Fibroblast of upper back skin (primary cell): ENCODE measurements around the gene AKT3.

Experiments
- DNase-seq: peaks from one replicate; pipeline ENCODE4 v3.0.0-alpha.2; 2013

Gene AKT3

GRCh38 chr1:243482141-243483022 is 367.7 kb downstream of the AKT3 start:
- DNase-seq: peak; percentile 71

DNA sequence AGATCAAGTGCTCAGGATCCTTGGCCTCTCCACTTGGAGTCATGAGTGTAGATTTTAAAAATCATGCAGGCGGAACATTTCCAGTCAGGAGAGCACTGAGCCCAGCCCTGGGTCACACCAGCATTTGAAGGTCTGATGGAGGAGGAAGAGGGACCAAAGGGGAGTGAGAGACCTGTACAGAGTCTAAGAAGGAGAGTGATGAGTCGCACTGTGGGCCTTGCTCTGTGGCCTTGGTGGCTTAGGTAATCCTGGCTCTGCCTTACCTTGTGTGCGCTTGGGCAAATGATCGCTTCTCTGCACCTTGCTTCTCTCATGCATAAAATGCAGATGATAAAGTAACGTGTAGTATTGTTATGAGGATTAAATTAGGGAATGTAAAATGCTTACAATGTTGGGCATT is 368.9 kb downstream of the AKT3 start:
- DNase-seq: no peak

- peak; percentile 24 for DNase-seq
These were observed 372.2 kb downstream of the AKT3 start for GRCh38 chr1:243477731-243478290.

DNA sequence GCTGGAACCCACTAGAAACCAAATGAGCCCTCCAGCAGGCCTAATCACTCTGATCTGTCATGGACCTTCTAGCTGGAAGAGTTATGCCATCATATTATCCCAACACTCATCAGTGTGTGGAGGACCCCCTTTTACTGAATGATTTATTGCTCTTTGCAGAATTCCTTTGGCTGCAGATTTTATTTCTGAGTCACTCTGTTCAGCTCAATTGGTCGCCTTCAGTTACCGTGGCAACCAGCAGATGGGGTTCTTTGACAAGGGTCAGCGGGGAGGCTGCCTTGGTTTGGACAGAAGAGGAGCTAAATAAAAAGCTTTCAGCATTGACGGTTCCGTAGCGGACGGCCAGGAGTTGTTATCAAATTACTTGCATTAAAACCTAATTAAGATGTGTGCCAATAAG is 374.1 kb downstream of the AKT3 start:
- peak; percentile 91 for DNase-seq

GRCh38 chr1:243474906-243475305 is 375.1 kb downstream of the AKT3 start:
- DNase-seq: no peak

GRCh38 chr1:243474136-243474881 is 375.7 kb downstream of the AKT3 start:
- DNase-seq: no peak

GRCh38 chr1:243473227-243474135 is 376.6 kb downstream of the AKT3 start:
- peak; percentile 29 for DNase-seq

GRCh38 chr1:243471754-243472745 is 378.0 kb downstream of the AKT3 start:
- no peak for DNase-seq

GRCh38 chr1:243471026-243471685 is 378.9 kb downstream of the AKT3 start:
- DNase-seq: peak; percentile 16

DNA sequence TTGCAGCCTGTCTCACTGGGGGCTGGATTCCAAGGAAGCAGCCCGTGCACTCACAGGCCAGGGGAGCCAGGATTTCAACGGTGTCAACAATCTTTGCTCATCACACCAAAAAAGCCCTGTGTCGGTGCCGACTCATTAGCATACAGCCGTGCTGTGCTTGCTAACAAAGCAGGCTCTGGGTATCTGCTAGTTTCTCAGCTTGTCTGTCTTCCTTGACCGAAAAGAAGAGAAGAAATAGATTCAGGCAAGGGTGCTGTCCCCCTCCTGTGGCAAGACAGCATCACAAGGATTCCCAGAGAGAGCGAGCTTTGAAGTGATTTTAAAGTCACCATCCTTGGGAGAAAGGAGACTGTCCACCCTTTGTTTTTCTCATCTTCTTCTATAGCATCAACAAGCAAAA is 379.5 kb downstream of the AKT3 start:
- peak; percentile 37 for DNase-seq

- no peak for DNase-seq
These were observed 380.5 kb downstream of the AKT3 start for GRCh38 chr1:243469497-243469896.

GRCh38 chr1:243465738-243466137 is 384.3 kb downstream of the AKT3 start:
- DNase-seq: no peak

DNA sequence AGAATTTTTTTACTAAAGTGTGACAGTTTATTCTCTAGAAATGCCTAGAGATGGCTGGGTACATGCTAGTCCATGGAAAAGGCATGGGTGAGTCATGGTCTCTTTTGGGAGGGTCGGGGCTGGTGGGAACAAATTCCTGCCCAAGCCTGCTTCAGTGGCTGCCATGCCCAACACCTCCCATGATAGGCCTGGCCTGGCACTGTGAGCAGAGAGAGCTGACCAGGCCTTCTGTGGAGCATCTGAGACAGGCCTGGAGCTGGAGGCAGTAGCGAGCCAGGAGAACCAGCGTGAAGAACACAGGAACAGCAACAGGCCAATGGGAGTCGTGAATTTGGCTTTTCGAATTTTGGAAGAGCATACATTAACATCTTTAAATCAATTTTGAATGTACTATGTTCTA is 385.0 kb downstream of the AKT3 start:
- no peak for DNase-seq

DNA sequence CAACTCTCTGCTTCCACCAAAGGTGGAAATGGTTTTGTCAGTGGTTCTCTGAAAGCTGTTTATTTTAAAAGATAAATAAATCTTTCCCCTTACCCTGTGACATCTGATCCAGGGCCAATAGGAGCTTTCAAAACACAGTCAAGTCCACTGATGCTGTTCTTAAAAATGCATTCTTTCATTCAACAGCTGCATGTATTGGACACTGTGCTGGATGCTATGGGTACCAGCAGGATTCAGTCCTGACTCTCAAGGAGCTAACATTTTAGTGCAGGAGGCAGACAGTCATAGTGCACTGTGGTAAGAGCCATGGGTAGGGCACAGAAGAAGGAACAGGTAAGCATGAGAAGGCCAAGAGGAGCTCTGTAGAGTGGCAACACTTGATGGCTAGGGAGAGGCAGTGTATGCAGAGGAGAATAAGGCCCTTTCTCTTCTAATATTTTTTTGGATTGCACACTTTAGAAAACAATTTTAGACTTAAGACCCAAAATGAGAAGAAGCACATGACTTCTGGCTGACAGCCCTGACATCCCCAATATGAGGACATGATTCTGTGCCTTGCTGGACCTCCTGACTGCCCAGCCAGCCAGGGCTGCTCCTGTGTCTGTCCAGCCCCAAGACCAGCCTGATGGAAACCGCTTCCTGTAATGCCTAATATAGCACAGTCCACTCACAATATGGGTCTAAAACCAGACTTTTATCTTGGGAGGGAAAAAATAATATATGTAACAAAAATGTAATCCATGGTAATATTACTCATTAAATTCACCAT is 386.9 kb downstream of the AKT3 start:
- no peak for DNase-seq

GRCh38 chr1:243461700-243462099 is 388.3 kb downstream of the AKT3 start:
- DNase-seq: no peak

DNA sequence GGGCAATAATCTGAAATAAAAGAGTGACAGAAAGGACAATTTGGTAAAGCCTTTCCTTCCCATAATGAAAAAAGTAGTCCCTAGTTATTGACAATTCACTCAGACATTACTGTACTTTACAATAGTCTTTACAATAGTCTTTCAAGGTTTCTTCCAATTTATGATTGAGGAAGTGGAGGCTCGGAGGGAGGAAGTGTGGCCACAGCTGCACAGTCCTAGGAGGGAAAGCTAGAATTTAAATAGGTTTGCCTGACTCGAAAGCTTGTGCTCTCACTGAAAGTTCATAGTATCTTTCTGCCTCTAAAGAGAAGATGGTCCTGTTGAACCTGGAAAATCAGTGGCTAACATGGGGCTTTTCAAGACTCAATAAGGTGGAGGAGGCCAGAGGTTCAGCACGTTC is 391.0 kb downstream of the AKT3 start:
- no peak for DNase-seq

DNA sequence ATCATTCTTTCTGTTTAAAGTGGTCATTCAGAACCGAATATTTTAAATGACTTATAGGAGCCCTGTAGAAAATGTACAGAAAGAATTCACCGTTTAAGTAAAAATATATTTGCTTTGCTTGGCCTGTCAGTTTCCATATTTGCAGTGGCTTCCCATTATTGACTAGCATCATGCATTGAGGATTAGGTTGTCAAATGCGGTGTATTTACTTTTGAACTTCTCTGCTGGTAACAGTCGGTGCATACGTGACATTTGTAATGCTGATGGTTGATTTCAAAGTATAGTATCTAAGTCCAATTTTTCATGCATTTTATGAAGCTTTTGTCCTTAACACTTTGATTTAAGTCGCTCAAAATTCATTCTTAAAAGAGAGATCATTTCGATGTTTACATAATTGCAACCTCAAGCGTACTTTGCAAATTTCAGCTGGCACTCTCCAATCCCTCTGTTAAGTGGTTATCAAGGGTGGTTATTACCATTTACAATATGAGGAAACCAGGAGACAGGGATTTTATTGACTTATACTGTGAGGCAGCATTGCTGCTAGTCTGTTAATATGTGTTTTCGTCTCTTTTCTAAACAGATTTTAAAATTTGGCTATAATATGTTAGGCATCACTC is 392.6 kb downstream of the AKT3 start:
- DNase-seq: no peak

- DNase-seq: no peak
These were observed 394.0 kb downstream of the AKT3 start for GRCh38 chr1:243455760-243456651.
